Subcutaneous abdominal adipose tissue (tissue), 5 donors: ENCODE measurements around the gene PCSK4.

Source experiments
- H3K27ac ChIP-seq: one replicate; pipeline ENCODE4 v1.7.0; 2013; ENCODE audit warnings: low read depth, mild to moderate bottlenecking, inconsistent platforms, low read length, moderate library complexity
- H3K27me3 ChIP-seq, 5 donors: one replicate each; pipeline ENCODE4 v1.7.0; 2013; ENCODE audit warnings: low read length in 5 of 5, inconsistent platforms in 1 of 5; ENCODE audit not compliant: control insufficient read depth in 5 of 5, insufficient read depth in 4 of 5
- H3K36me3 ChIP-seq, 5 donors: one replicate each; pipeline ENCODE4 v1.7.0; 2013; ENCODE audit warnings: low read length in 5 of 5; ENCODE audit not compliant: control insufficient read depth in 5 of 5, insufficient read depth in 5 of 5
- H3K4me1 ChIP-seq, 5 donors: one replicate each; pipeline ENCODE4 v1.7.0; 2013; ENCODE audit warnings: low read length in 5 of 5, mild to moderate bottlenecking in 3 of 5, moderate library complexity in 1 of 5; ENCODE audit not compliant: control insufficient read depth in 5 of 5, insufficient read depth in 5 of 5
- H3K4me3 ChIP-seq, 5 donors: one replicate each; pipeline ENCODE4 v1.7.0; 2013; ENCODE audit warnings: low read length in 5 of 5, low read depth in 1 of 5
- H3K9ac ChIP-seq, 5 donors: one replicate each; pipeline ENCODE4 v1.7.0; 2013; ENCODE audit warnings: low read length in 5 of 5, mild to moderate bottlenecking in 4 of 5, moderate library complexity in 3 of 5
- H3K9me3 ChIP-seq, 5 donors: one replicate each; pipeline ENCODE4 v1.7.0; 2013; ENCODE audit warnings: low read length in 5 of 5; ENCODE audit not compliant: control insufficient read depth in 5 of 5
- donor health status: healthy.
- donor health status: healthy.
- donor health status: healthy.
- donor health status: healthy.
- donor health status: healthy.

PCSK4 gene

DNA sequence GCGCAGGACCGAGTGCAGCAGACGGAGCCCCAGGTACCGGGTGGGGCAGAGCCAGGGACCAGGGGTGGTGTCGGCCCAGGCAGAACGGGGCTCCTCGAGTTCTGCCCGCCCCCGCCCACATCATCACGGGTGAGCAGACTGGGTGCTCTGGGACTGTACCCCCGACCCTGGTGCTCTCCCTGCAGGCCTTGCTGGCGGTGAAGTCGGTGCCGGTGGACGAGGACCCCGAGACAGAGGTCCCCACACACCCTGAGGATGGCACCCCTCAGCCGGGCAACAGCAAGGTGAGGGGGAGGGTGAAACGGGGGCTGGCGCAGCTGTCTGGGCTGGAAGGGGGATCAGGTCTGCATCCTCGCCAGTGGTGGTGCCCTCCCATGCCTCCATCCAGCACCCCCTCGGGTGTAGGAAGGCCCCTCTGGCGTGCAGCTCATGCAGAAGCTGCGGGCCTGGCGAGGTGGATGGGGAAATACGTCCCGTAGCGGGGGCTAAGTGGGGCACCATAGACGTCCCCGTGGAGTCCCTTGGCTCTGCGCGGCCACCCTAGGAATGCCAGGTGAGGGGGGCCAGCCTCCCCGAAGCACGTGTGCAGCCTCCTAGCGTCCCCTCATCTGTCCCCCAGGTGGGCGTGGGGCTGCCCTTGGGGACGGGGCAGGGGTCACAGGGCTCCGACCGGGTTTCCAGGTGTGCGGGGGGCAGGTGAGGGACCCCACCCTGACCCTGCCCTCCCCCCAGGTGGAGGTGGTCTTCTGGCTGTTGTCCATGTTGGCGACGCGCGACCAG, 33.8 kb downstream of the PCSK4 start:
- Histone ChIP-seq H3K4me1 (peaks cover 5 to 32% (median 29%) of the 10 kb centered on the region in 5 donors), H3K9me3 (no peaks in the 10 kb centered on the region), H3K9ac (no peak overlapping the region), H3K27ac (no peak overlapping the region), H3K27me3 (peaks cover 30 to 50% (median 46%) of the 10 kb centered on the region in 5 donors), H3K4me3 (no peak overlapping the region), H3K36me3 (peaks cover 0 to 16% (median 7%) of the 10 kb centered on the region in 5 donors)

- H3K4me3 ChIP-seq, result no peak overlapping the region
- H3K4me1 ChIP-seq, result peaks cover 5 to 32% (median 29%) of the 10 kb centered on the region in 5 donors
- peaks cover 38 to 57% (median 54%) of the 10 kb centered on the region in 5 donors for H3K27me3 ChIP-seq
- no peak overlapping the region for H3K27ac ChIP-seq
- no peaks in the 10 kb centered on the region for H3K9me3 ChIP-seq
- peaks cover 0 to 8% (median 2%) of the 10 kb centered on the region in 5 donors for H3K36me3 ChIP-seq
- H3K9ac ChIP-seq, result no peak overlapping the region
Measured at GRCh38 chr19:1455336-1456120, 34.6 kb downstream of the PCSK4 start.

GRCh38 chr19:1455002-1455335, 35.2 kb downstream of the PCSK4 start:
- Histone ChIP-seq H3K36me3 (peaks cover 0 to 4% (median 0%) of the 10 kb centered on the region in 5 donors), H3K9ac (no peak overlapping the region), H3K9me3 (no peaks in the 10 kb centered on the region), H3K4me1 (peaks cover 5 to 32% (median 29%) of the 10 kb centered on the region in 5 donors), H3K4me3 (no peak overlapping the region), H3K27me3 (peaks cover 44 to 63% (median 59%) of the 10 kb centered on the region in 5 donors), H3K27ac (no peak overlapping the region)

DNA sequence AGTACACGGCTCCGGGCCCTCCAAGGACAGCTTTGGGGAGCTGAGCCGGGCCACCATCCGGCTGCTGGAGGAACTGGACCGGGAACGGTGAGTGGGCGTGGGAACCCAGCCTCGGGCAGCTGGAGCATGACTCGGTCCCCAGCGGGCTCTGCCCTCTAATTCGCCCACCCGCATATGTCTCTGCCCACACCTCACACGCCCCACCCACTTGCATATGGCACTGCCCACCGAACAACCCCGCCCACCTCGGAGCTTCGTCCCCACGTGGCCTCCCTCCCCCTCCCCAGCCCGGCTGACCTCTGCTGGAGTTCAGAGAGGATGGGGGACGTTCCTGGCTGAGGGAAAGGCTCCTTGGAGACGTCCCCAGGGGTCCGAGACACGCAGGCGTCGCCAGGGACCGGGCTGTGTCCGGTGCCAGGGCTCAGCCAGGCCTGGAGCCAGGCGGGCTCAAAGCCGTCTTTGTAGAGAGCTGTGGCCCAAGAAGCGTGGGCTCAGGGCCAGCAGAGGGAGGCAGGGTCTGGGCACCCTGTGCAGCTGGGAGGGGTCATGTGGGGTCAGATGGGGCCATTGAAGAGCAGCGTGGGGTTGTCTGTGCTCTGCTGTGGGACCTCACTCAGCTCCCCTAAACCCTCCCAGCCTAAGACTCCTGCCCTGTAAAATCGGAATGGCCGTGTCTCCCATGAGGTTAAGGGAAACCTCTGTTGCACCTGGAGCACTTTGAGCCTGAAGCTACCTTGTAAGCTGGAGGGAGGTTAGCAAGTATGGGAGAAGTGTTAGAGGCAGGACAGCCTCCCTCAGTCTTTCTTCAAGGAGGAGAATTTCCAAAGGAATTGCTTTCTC, 36.4 kb downstream of the PCSK4 start:
- no peak overlapping the region for H3K9ac ChIP-seq
- peak overlapping the region in 1 of 5 donors; percentile 25 for H3K4me3 ChIP-seq
- H3K36me3 ChIP-seq, result no peaks in the 10 kb centered on the region
- peaks cover 5 to 32% (median 29%) of the 10 kb centered on the region in 5 donors for H3K4me1 ChIP-seq
- H3K27me3 ChIP-seq, result peaks cover 54 to 74% (median 71%) of the 10 kb centered on the region in 5 donors
- H3K9me3 ChIP-seq, result no peaks in the 10 kb centered on the region
- H3K27ac ChIP-seq, result no peak overlapping the region

DNA sequence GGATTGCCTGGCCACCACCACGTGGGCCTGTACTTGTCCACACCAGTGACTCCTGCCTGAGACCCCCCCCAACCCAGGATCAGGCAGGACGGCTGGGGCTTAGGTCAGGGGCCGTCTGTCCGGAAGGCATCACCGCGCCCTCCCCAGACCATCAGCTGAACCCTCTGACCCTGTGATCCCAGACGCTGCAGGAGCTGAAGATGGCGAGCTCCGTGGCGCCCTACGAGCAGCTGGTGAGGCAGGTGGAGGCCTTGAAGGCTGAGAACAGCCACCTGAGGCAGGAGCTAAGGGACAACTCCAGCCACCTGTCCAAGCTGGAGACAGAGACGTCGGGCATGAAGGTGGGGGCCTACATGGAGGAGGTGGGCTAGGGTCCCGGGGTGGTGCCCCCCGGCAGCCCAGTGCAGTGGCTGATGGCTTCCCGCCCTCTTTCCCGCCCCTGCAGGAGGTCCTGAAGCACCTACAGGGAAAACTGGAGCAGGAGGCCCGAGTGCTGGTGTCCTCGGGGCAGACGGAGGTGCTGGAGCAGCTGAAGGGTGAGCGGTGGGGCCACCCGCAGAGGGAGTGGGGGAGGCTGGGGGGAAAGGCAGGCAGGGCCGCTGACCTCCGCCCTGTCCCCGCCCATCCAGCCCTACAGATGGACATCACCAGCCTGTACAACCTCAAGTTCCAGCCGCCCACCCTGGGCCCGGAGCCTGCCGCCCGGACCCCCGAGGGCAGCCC, 37.2 kb downstream of the PCSK4 start:
- Histone ChIP-seq H3K9ac (no peak overlapping the region), H3K36me3 (no peaks in the 10 kb centered on the region), H3K9me3 (no peaks in the 10 kb centered on the region), H3K4me3 (no peak overlapping the region), H3K27ac (no peak overlapping the region), H3K4me1 (peaks cover 5 to 32% (median 29%) of the 10 kb centered on the region in 5 donors), H3K27me3 (peaks cover 58 to 73% (median 72%) of the 10 kb centered on the region in 5 donors)

GRCh38 chr19:1451916-1452801, 38.0 kb downstream of the PCSK4 start:
- H3K27ac ChIP-seq, result no peak overlapping the region
- peaks cover 5 to 33% (median 29%) of the 10 kb centered on the region in 5 donors for H3K4me1 ChIP-seq
- H3K36me3 ChIP-seq, result no peaks in the 10 kb centered on the region
- no peak overlapping the region for H3K4me3 ChIP-seq
- H3K9ac ChIP-seq, result no peak overlapping the region
- no peaks in the 10 kb centered on the region for H3K9me3 ChIP-seq
- peaks cover 61 to 75% (median 74%) of the 10 kb centered on the region in 5 donors for H3K27me3 ChIP-seq

GRCh38 chr19:1450735-1451731, 39.1 kb downstream of the PCSK4 start:
- Histone ChIP-seq H3K4me3 (no peak overlapping the region), H3K27ac (no peak overlapping the region), H3K4me1 (peaks cover 5 to 38% (median 31%) of the 10 kb centered on the region in 5 donors), H3K36me3 (no peaks in the 10 kb centered on the region), H3K9me3 (no peaks in the 10 kb centered on the region), H3K9ac (no peak overlapping the region), H3K27me3 (peaks cover 53 to 78% (median 70%) of the 10 kb centered on the region in 5 donors)
